Measurements from ENCODE around the gene GAK. TPM values are rescaled to one million over a fixed set of nuclear protein-coding genes. Genes with fewer than 3 reads are reported as not detected.

The GAK gene
- total RNA-seq, 1 donor from 2014 or later: 146 TPM

GRCh38 chr4:953574-953915 is 21.4 kb upstream of the GAK start:
- intact Hi-C loops (cut with micrococcal nuclease): no loop called here
- no peaks in the 10 kb centered on the region for H3K4me1 Mint-ChIP-seq (ENCODE audit: low read depth)
- no peak for DNase-seq (ENCODE audit: low spot score)
- H3K4me3 Mint-ChIP-seq: no peak overlapping the region
- no peak overlapping the region for H3K27ac Mint-ChIP-seq
- peaks cover 4% of the 10 kb centered on the region for H3K36me3 Mint-ChIP-seq (ENCODE audit: low read depth)
- H3K9me3 Mint-ChIP-seq: no peaks in the 10 kb centered on the region
- H3K27me3 Mint-ChIP-seq (ENCODE audit: insufficient read depth): no peaks in the 10 kb centered on the region

DNA sequence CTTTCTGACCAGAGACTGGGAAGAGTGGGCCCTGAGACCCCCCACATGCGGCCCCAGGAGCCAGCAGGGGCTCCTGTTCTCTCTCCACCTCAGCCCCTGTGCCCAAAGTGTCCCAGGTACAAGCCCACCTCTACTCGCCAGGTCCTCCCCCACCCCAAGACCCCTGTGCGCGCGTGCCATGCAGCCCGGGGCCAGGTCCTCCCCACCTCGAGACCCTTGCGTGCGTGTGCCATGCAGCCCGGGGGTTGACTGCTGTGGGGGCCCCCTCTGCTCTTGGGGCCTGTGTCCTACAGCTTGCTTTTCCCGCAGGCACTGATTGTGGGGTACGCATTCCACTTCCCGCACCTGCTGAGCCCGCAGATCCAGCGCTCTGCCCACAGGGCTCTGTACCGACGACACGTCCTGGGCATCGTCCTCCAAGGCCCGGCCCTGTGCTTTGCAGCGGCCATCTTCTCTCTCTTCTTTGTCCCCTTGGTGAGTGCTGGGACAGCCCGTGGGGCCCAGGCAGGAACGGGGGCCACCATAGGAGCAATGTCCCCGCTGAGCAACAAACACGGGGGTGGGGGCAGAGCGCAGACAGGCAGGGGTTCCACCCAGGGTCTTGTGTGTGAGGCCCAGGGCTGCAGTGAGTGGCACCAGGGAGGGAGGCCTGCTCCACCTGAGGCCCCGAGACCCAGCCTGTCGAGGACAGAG is 20.9 kb upstream of the GAK start:
- Mint-ChIP-seq H3K36me3 (ENCODE audit: low read depth) (peaks cover 4% of the 10 kb centered on the region), H3K9me3 (no peaks in the 10 kb centered on the region), H3K4me1 (ENCODE audit: low read depth) (no peaks in the 10 kb centered on the region), H3K27me3 (ENCODE audit: insufficient read depth) (no peaks in the 10 kb centered on the region), H3K27ac (no peak overlapping the region), H3K4me3 (no peak overlapping the region)
- no peak for DNase-seq (ENCODE audit: low spot score)
- intact Hi-C loops (cut with micrococcal nuclease): no loop called here

DNA sequence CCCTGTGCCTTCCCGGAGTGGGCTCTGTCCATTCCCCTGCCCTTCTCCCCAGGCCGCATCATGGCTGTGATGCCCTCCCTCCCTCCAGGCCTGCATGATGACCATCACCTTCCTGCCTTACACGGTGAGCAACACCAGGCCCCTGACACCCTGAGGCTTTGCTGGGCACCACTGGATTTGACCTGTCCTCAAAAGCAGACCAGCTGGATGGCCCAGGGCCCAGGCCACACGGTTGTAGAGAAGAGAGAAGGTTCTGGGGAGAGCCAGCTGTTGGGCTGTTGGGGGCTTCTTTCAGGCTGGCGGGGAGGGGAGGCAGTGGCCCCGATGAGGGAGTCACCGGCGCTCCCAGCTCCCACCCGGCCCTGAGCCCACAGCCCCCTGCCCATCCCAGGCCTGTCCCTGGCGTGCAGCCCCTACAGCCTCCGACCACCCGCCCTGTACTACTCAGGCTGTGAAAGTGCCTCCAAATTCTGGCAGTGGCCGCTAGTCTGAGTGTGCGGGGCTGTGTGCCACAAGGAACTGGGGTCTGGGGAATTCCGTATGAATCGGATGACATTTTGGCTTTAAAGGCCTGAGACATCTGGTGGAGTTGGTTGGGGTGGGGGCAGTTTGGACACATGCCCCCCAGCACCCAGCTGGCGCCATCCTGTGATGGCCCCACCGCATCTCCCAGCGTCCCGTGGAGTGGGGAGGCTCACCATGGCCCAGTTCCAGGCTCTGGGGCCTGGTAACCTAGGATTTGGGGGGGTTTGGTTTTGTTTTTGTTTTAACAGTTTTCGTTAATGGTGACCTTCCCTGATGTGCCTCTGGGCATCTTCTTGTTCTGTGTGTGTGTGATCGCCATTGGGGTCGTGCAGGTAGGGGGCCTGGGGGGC is 19.7 kb upstream of the GAK start:
- no peak overlapping the region for H3K4me3 Mint-ChIP-seq
- H3K27me3 Mint-ChIP-seq (ENCODE audit: insufficient read depth): no peaks in the 10 kb centered on the region
- peaks cover 4% of the 10 kb centered on the region for H3K36me3 Mint-ChIP-seq (ENCODE audit: low read depth)
- no peaks in the 10 kb centered on the region for H3K4me1 Mint-ChIP-seq (ENCODE audit: low read depth)
- intact Hi-C loops (cut with micrococcal nuclease): no loop called here
- no peaks in the 10 kb centered on the region for H3K9me3 Mint-ChIP-seq
- H3K27ac Mint-ChIP-seq: no peak overlapping the region
- no peak for DNase-seq (ENCODE audit: low spot score)

DNA sequence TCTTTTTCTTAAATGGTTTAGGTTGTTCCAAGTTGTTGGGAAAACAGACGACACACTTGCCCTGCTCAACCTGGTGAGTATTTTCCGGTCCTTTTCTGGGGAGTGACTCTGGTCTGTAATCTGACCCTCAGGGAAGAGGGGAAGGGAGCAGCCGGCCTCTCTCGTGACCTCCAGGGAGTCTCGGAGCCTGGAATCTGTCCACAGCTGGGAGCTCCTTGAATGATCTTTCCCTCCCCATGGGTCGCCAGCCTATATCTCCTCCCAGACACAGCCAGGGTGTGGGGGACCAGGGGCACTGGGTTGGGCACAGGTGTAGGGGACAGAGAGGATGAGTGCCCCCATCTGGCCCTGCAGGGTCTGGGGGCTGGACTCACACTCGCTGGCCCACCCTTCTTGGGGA is 19.1 kb upstream of the GAK start:
- Mint-ChIP-seq H3K4me1 (ENCODE audit: low read depth) (no peaks in the 10 kb centered on the region), H3K27me3 (ENCODE audit: insufficient read depth) (no peaks in the 10 kb centered on the region)
- DNase-seq (ENCODE audit: low spot score): no peak

DNA sequence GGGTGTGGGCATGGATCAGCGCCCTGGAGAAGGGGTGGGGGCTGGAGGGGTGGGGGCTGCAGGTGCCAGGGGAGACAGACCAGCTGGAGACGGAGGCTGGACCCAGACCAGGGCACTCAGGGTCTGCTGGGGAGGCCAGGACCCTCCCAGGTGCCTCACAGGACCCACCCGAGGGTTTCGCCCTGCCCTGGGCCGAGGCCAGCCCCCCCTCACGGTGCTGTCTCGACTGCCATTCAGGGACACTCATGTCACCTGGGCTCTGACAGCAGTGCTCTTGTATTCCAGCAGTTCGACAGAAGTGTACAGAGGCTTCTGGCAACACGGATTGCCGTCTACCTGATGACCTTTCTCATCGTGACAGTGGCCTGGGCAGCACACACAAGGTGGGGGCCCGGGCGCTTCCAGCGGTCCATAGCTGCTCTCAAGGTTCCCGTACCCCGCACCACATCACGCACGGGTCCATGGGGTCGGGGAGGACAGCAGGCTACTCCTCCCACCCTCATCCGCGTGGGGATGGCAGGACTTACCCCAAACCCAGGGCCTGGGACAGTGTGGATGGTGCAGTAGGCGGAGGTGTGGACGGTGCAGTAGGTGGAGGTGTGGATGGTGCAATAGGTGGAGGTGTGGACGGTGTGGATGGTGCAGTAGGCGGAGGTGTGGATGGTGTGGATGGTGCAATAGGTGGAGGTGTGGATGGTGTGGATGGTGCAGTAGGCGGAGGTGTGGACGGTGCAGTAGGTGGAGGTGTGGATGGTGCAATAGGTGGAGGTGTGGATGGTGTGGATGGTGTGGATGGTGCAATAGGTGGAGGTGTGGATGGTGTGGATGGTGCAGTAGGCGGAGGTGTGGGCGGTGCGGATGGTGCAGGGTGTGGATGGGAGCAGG is 18.3 kb upstream of the GAK start:
- intact Hi-C loops (cut with micrococcal nuclease): no loop called here
- Mint-ChIP-seq H3K9me3 (no peaks in the 10 kb centered on the region), H3K36me3 (ENCODE audit: low read depth) (peaks cover 4% of the 10 kb centered on the region), H3K27ac (no peak overlapping the region), H3K4me3 (no peak overlapping the region), H3K27me3 (ENCODE audit: insufficient read depth) (no peaks in the 10 kb centered on the region), H3K4me1 (ENCODE audit: low read depth) (no peaks in the 10 kb centered on the region)
- DNase-seq (ENCODE audit: low spot score): no peak

More for the DNA sequence above, 19.1 kb upstream of the GAK start:
- Mint-ChIP-seq H3K36me3 (ENCODE audit: low read depth) (peaks cover 4% of the 10 kb centered on the region), H3K4me3 (no peak overlapping the region), H3K9me3 (no peaks in the 10 kb centered on the region), H3K27ac (no peak overlapping the region)
- intact Hi-C loops (cut with micrococcal nuclease): no loop called here

DNA sequence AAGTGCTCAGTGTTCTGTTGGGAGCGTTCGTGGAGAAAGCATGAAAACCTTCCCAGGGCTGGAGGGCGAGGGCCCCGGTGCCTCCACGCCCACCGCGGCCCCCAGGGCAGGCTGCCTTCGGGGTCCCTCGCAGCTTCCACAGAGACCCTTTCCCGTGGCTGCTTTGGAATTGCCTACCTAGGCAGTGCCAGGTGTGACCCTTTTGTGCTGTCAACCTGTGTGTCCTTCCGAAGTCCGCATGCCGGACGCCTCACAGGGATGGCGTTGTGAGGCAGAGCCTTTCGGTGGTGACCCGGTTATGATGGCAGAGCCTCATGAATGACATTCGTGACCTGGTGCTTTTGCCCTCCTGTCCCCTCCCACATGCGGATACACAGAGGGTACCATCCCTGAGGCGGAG is 17.5 kb upstream of the GAK start:
- Mint-ChIP-seq H3K27ac (no peak overlapping the region), H3K4me3 (no peak overlapping the region), H3K4me1 (ENCODE audit: low read depth) (no peaks in the 10 kb centered on the region), H3K9me3 (no peaks in the 10 kb centered on the region), H3K36me3 (ENCODE audit: low read depth) (peaks cover 3% of the 10 kb centered on the region), H3K27me3 (ENCODE audit: insufficient read depth) (no peaks in the 10 kb centered on the region)
- no peak for DNase-seq (ENCODE audit: low spot score)
- intact Hi-C loops (cut with micrococcal nuclease): no loop called here

DNA sequence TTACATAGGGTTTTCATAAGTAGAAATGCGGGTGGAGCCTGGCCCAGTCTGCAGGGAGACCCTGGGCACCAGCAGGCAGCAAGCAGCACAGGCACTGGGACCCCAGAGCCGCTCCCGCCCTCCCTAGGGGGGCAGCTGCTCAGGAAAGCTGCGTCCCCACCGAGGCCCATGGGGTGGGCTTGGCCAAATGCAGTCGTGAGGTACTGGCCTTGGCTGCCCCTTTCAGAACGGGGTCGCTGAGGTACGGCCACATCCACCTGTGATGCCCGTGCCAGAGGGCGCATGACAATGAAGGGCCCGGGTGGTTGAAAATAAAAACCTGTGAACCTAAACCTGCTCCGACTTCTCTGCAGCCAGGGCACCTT is 16.8 kb upstream of the GAK start:
- intact Hi-C loops (cut with micrococcal nuclease): no loop called here
- Mint-ChIP-seq H3K4me3 (no peak overlapping the region), H3K36me3 (ENCODE audit: low read depth) (no peaks in the 10 kb centered on the region), H3K27me3 (ENCODE audit: insufficient read depth) (no peaks in the 10 kb centered on the region), H3K9me3 (no peaks in the 10 kb centered on the region), H3K4me1 (ENCODE audit: low read depth) (no peaks in the 10 kb centered on the region), H3K27ac (no peak overlapping the region)
- no peak for DNase-seq (ENCODE audit: low spot score)

DNA sequence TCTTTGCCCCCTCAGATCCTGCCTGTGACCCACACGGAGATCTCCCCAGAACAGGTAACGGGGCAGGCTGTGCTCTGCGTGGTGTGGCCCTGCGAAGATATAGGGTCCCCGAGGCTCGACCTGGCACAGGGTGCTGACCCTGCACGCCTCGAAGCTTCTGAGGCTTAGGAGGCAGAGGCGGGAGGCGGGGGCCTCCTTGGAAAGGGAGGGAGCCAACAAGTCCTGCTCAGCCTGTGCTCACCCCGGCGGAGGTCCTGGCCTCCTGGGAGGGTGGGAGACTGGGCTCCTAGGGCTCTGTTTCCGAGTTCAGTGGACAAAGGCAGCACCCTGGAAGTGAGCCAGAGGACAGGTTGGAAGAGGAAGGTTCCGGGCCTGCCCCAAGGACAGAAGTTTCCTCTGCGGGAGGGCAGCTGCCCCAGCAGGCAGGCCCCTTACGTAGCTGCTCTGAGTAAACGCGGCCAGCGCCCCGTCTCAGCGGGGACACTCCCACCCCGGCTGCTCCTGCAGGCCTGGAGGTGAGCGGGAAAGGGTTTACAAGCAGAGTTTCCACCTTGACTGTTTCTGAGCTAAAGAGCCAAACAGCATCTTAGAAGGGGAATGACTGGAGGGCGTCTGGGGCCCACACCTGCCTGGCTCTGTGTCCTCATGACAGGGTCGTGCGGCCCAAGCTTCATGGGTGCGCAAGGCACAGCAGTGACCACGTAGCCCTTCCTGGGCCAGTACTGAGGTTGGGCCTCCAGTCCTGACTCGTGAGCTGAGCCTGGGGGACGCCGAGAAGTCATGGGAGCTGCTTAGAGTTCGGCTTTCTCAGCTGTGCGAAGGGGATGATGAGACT is 16.2 kb upstream of the GAK start:
- DNase-seq (ENCODE audit: low spot score): no peak
- H3K4me3 Mint-ChIP-seq: no peak overlapping the region

DNA sequence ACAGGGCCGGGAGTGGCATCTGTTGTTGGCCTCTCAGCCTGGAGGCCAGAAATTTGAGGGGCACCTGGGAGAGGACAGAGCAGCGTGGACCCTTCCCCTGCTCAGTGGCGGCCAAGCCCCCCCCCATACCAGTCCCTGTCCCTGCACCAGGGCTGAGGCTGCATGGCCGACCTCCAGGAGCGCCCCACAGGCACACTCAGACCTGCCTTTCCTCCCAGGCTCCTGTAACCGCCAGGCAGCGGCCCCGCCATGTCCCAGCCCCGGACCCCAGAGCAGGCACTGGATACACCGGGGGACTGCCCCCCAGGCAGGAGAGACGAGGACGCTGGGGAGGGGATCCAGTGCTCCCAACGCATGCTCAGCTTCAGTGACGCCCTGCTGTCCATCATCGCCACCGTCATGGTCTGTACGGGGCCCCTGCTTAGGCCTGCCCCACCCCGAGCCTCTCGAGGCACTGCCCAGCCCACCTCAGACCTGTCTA is 15.4 kb upstream of the GAK start:
- H3K4me1 Mint-ChIP-seq (ENCODE audit: low read depth): no peaks in the 10 kb centered on the region
- H3K9me3 Mint-ChIP-seq: no peaks in the 10 kb centered on the region
- intact Hi-C loops (cut with micrococcal nuclease): no loop called here
- H3K4me3 Mint-ChIP-seq: no peak overlapping the region
- DNase-seq (ENCODE audit: low spot score): no peak
- no peaks in the 10 kb centered on the region for H3K27me3 Mint-ChIP-seq (ENCODE audit: insufficient read depth)
- no peaks in the 10 kb centered on the region for H3K36me3 Mint-ChIP-seq (ENCODE audit: low read depth)
- H3K27ac Mint-ChIP-seq: no peak overlapping the region

More for the DNA sequence above, 16.2 kb upstream of the GAK start:
- H3K4me1 Mint-ChIP-seq (ENCODE audit: low read depth): no peaks in the 10 kb centered on the region
- no peak overlapping the region for H3K27ac Mint-ChIP-seq
- intact Hi-C loops (cut with micrococcal nuclease): no loop called here
- no peaks in the 10 kb centered on the region for H3K9me3 Mint-ChIP-seq
- H3K27me3 Mint-ChIP-seq (ENCODE audit: insufficient read depth): no peaks in the 10 kb centered on the region
- H3K36me3 Mint-ChIP-seq (ENCODE audit: low read depth): no peaks in the 10 kb centered on the region

- no peaks in the 10 kb centered on the region for H3K27me3 Mint-ChIP-seq (ENCODE audit: insufficient read depth)
- H3K36me3 Mint-ChIP-seq (ENCODE audit: low read depth): no peaks in the 10 kb centered on the region
- H3K4me1 Mint-ChIP-seq (ENCODE audit: low read depth): no peaks in the 10 kb centered on the region
- DNase-seq (ENCODE audit: low spot score): no peak
- intact Hi-C loops (cut with micrococcal nuclease): no loop called here
- H3K9me3 Mint-ChIP-seq: no peaks in the 10 kb centered on the region
- H3K4me3 Mint-ChIP-seq: no peak overlapping the region
- no peak overlapping the region for H3K27ac Mint-ChIP-seq
These were observed 14.7 kb upstream of the GAK start for GRCh38 chr4:946517-947471.

GRCh38 chr4:946103-946450 is 14.0 kb upstream of the GAK start:
- Mint-ChIP-seq H3K4me1 (ENCODE audit: low read depth) (no peaks in the 10 kb centered on the region), H3K27me3 (ENCODE audit: insufficient read depth) (no peaks in the 10 kb centered on the region), H3K27ac (no peak overlapping the region), H3K36me3 (ENCODE audit: low read depth) (no peaks in the 10 kb centered on the region), H3K4me3 (no peak overlapping the region), H3K9me3 (no peaks in the 10 kb centered on the region)
- DNase-seq (ENCODE audit: low spot score): no peak
- intact Hi-C loops (cut with micrococcal nuclease): no loop called here
